Keratinocyte (primary cell): Measurements from ENCODE around the gene OXCT1. TPM values are rescaled to one million over a fixed set of nuclear protein-coding genes. Genes with fewer than 3 reads are reported as not detected.

ENCODE experiments used
- DNase-seq: peaks from one replicate; pipeline ENCODE4 v3.0.0-alpha.2; 2011; ENCODE audit warnings: low read depth, missing footprints, low spot score
- FAIRE-seq: peaks from 2 replicates; lab custom pipeline; 2011; peaks lifted over from hg19 to GRCh38; lab: Jason Lieb, UNC
- H2AFZ ChIP-seq: 2 replicates; pipeline ENCODE4 v1.6.0; 2012; ENCODE audit warnings: low read length, control low read depth, inconsistent platforms; ENCODE audit not compliant: control insufficient read depth
- H3K27ac ChIP-seq: 2 replicates; pipeline ENCODE4 v1.5.1; 2011; ENCODE audit warnings: low read length; ENCODE audit not compliant: control insufficient read depth, insufficient read depth
- H3K27me3 ChIP-seq: 3 replicates; pipeline ENCODE4 v1.6.0; 2011; ENCODE audit warnings: low read length; ENCODE audit not compliant: control insufficient read depth, insufficient read depth; ENCODE audit errors: extremely low read depth
- H3K36me3 ChIP-seq, 2 experiments: 2 replicates in 1 of 2; 3 replicates in 1 of 2; pipeline ENCODE4 v1.5.1; 2011; ENCODE audit warnings: low read length in 2 of 2, mild to moderate bottlenecking in 1 of 2; ENCODE audit not compliant: control insufficient read depth in 2 of 2, insufficient read depth in 2 of 2; ENCODE audit errors: extremely low read depth in 1 of 2
- H3K4me1 ChIP-seq: 3 replicates; pipeline ENCODE4 v1.5.1; 2011; ENCODE audit warnings: low read length; ENCODE audit not compliant: control insufficient read depth, insufficient read depth; ENCODE audit errors: extremely low read depth
- H3K4me2 ChIP-seq: 3 replicates; pipeline ENCODE4 v1.6.0; 2011; ENCODE audit warnings: low read depth, low read length; ENCODE audit not compliant: control insufficient read depth, insufficient read depth; ENCODE audit errors: extremely low read depth
- H3K4me3 ChIP-seq, 3 experiments: fragments of 200-600 bp in 1 of 3; sonication (generic) in 1 of 3; 2 replicates in 2 of 3; 3 replicates in 1 of 3; pipeline ENCODE4 v1.5.1; 2011 to 2016; ENCODE audit warnings: low read length in 3 of 3, mild to moderate bottlenecking in 3 of 3, control low read depth in 2 of 3, inconsistent platforms in 1 of 3, low read depth in 1 of 3, mixed read lengths in 1 of 3, mixed run types in 1 of 3, moderate library complexity in 1 of 3; ENCODE audit not compliant: control insufficient read depth in 2 of 3, insufficient read depth in 2 of 3; ENCODE audit errors: extremely low read depth in 1 of 3
- H3K79me2 ChIP-seq: 2 replicates; pipeline ENCODE4 v1.6.0; 2012; ENCODE audit warnings: low read length; ENCODE audit not compliant: control insufficient read depth, insufficient read depth
- H3K9ac ChIP-seq: 3 replicates; pipeline ENCODE4 v1.6.0; 2011; ENCODE audit warnings: low read length; ENCODE audit not compliant: control insufficient read depth, insufficient read depth; ENCODE audit errors: extremely low read depth
- H3K9me1 ChIP-seq: 3 replicates; pipeline ENCODE4 v1.6.0; 2011; ENCODE audit warnings: low read length; ENCODE audit not compliant: control insufficient read depth, insufficient read depth; ENCODE audit errors: extremely low read depth
- H3K9me3 ChIP-seq: 2 replicates; pipeline ENCODE4 v1.5.1; 2012; ENCODE audit warnings: low read depth, low read length; ENCODE audit not compliant: control insufficient read depth
- H4K20me1 ChIP-seq: 3 replicates; pipeline ENCODE4 v1.6.0; 2011; ENCODE audit warnings: low read length; ENCODE audit not compliant: control insufficient read depth, insufficient read depth; ENCODE audit errors: extremely low read depth
- EZH2 ChIP-seq: IDR thresholded peaks from one replicate; pipeline ENCODE4 v1.6.1; 2012; ENCODE audit warnings: inconsistent platforms, mild to moderate bottlenecking, low read length, moderate library complexity
- dilution Hi-C: fragments of 300-500 bp; cut with MboI; formaldehyde crosslinking; loops from one replicate; pipeline ENCODE4 v1.7.0; 2020; ENCODE audit warnings: low sequenced_read_pairs; ENCODE audit not compliant: extremely low pct_ligation_motif_present
- polyA plus RNA-seq, 5 experiments: library from polyadenylated mRNA; depleted of rRNA in 3 of 5; stranded (reverse) in 3 of 5; stranded (forward) in 1 of 5; unstranded in 1 of 5; fragments of >200 nt; gene quantifications; 1 replicate in 1 of 5; 2 replicates in 3 of 5; 3 replicates in 1 of 5; pipeline versions ENCODE4 v1.2.1 to v1.2.3, GENCODE V29; 2011 to 2012; ENCODE audit warnings: missing spikeins in 2 of 5, low read depth in 1 of 5, low replicate concordance in 1 of 5
- TF ChIP-seq, protein P1 (sequence below), 3 experiments: IDR thresholded peaks in 1 of 3; conservative IDR thresholded peaks in 1 of 3; optimal IDR thresholded peaks in 1 of 3; 2 replicates in 2 of 3; 3 replicates in 1 of 3; pipeline versions ENCODE3 to v1.5.1; 2011; ENCODE audit warnings: low read length in 3 of 3, mild to moderate bottlenecking in 3 of 3, moderate library complexity in 2 of 3, control low read depth in 1 of 3, inconsistent platforms in 1 of 3; ENCODE audit not compliant: insufficient read depth in 2 of 3; ENCODE audit errors: extremely low read depth in 1 of 3

Gene OXCT1
- polyA plus RNA-seq, 1 donor (not counting 4 experiments of a cell fraction or from before 2014, with no cell fraction given), result 34.0 TPM

DNA sequence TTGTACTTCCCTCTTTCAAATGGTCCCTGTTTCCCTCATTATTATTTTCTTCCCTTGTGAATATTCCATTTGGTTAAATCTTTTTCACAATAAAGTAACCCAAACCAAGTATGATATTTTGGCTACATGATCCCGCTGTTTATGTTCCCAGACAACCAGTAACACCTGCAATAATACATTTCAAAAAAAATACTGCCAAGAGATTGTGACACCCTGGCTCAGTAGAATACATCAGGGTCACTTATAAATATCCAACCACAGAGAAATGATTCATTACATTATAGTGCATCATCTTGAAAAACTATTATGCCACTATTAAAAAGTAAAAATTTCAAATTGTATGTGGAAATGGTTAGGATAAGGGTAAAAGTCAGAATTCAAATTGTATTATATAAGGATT, 7.2 kb upstream of the OXCT1 start:
- FAIRE-seq (no peak), DNase-seq (no peak)
- no peak overlapping the region for H3K4me2 ChIP-seq
- H3K27ac ChIP-seq, result no peak overlapping the region
- no peaks in the 10 kb centered on the region for H3K9me3 ChIP-seq
- H3K9ac ChIP-seq, result no peak overlapping the region
- H2AFZ ChIP-seq, result no peak overlapping the region
- no peaks in the 10 kb centered on the region for H4K20me1 ChIP-seq
- no peaks in the 10 kb centered on the region for H3K9me1 ChIP-seq
- no peaks in the 10 kb centered on the region for H3K79me2 ChIP-seq
- dilution Hi-C loops, result no loop called here
- no peaks in the 10 kb centered on the region for H3K27me3 ChIP-seq
- no peaks in the 10 kb centered on the region for H3K36me3 ChIP-seq
- no peak overlapping the region for H3K4me3 ChIP-seq
- H3K4me1 ChIP-seq, result no peaks in the 10 kb centered on the region
- TF ChIP-seq, protein P1, sequence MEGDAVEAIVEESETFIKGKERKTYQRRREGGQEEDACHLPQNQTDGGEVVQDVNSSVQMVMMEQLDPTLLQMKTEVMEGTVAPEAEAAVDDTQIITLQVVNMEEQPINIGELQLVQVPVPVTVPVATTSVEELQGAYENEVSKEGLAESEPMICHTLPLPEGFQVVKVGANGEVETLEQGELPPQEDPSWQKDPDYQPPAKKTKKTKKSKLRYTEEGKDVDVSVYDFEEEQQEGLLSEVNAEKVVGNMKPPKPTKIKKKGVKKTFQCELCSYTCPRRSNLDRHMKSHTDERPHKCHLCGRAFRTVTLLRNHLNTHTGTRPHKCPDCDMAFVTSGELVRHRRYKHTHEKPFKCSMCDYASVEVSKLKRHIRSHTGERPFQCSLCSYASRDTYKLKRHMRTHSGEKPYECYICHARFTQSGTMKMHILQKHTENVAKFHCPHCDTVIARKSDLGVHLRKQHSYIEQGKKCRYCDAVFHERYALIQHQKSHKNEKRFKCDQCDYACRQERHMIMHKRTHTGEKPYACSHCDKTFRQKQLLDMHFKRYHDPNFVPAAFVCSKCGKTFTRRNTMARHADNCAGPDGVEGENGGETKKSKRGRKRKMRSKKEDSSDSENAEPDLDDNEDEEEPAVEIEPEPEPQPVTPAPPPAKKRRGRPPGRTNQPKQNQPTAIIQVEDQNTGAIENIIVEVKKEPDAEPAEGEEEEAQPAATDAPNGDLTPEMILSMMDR (optimal IDR thresholded peaks at IDR 0.05 in 1 of 3, IDR thresholded peaks at IDR 0.05 in 1 of 3, conservative IDR thresholded peaks at IDR 0.05 in 1 of 3; ENCODE audit: extremely low read depth in 1 of 3, insufficient read depth in 2 of 3, low read length in 3 of 3), result no peak
- no peak for TF ChIP-seq EZH2

DNA sequence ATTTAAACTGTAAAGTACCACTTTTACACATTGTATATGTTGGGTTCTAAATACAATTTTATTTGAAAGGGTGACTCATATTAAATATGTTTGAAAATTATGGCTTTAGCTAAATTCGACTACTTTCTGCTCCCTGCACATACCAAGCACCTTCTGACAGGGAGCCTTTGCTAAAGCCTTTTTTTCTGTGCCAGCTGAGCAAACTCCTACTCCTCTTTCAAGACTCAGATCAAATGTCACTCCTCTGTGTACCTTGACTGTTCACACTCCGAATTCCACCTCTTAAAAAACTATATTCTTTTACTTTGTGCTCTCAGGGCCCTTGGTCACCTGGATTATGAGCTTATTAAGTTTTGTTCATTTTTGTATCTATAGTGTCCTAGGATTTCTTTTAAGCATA, 6.5 kb upstream of the OXCT1 start:
- H3K4me2 ChIP-seq, result no peak overlapping the region
- no peaks in the 10 kb centered on the region for H4K20me1 ChIP-seq
- H3K79me2 ChIP-seq, result no peaks in the 10 kb centered on the region
- FAIRE-seq, result no peak
- no peaks in the 10 kb centered on the region for H3K4me1 ChIP-seq
- no peaks in the 10 kb centered on the region for H3K9me3 ChIP-seq
- H3K27ac ChIP-seq, result no peak overlapping the region
- no peak overlapping the region for H3K4me3 ChIP-seq
- dilution Hi-C loops, result no loop called here
- H2AFZ ChIP-seq, result no peak overlapping the region
- no peak for DNase-seq
- no peak overlapping the region for H3K9ac ChIP-seq
- TF ChIP-seq, protein P1 (optimal IDR thresholded peaks at IDR 0.05 in 1 of 3, IDR thresholded peaks at IDR 0.05 in 1 of 3, conservative IDR thresholded peaks at IDR 0.05 in 1 of 3; ENCODE audit: extremely low read depth in 1 of 3, insufficient read depth in 2 of 3, low read length in 3 of 3), result no peak
- TF ChIP-seq EZH2, result no peak
- H3K27me3 ChIP-seq, result no peaks in the 10 kb centered on the region
- H3K9me1 ChIP-seq, result no peaks in the 10 kb centered on the region
- no peaks in the 10 kb centered on the region for H3K36me3 ChIP-seq
